ENCODE results near the gene HJURP.
A peak's percentile ranks its signal among the peaks of the same experiment; 100 is the strongest.

The HJURP gene

GRCh38 chr2:233807215-233807865 is 47.0 kb downstream of the HJURP start:
- Histone ChIP-seq H3K27ac (ENCODE audit: low read depth, low read length) (no peak overlapping the region), H3K79me2 (ENCODE audit: control insufficient read depth, insufficient read depth, low read length) (no peaks in the 10 kb centered on the region), H4K8ac (ENCODE audit: low read depth, low read length) (no peak overlapping the region), H3K18ac (ENCODE audit: low read length) (no peak overlapping the region), H3K36me3 (ENCODE audit: control insufficient read depth, insufficient read depth, low read length) (no peaks in the 10 kb centered on the region), H3K27me3 (ENCODE audit: insufficient read depth, low read length, poor library complexity) (no peaks in the 10 kb centered on the region), H2BK15ac (replicated peaks; ENCODE audit: low read depth) (no peak overlapping the region), H3K23ac (ENCODE audit: low read length) (no peak overlapping the region), H3K9ac (ENCODE audit: low read length) (no peak overlapping the region), H3K4me1 (ENCODE audit: control insufficient read depth, low read depth, low read length) (no peaks in the 10 kb centered on the region), H3K79me1 (ENCODE audit: low read length) (no peaks in the 10 kb centered on the region), H3K56ac (ENCODE audit: low read length) (no peak overlapping the region), H2AK5ac (ENCODE audit: low read length) (no peak overlapping the region), H2BK120ac (ENCODE audit: low read depth, low read length) (no peak overlapping the region), H3K4me3 (ENCODE audit: low read length) (no peak overlapping the region), H2BK5ac (ENCODE audit: low read length) (no peak overlapping the region), H4K5ac (ENCODE audit: low read length) (no peak overlapping the region), H3K4me2 (ENCODE audit: low read length) (no peak overlapping the region), H3K4ac (ENCODE audit: low read depth, low read length) (no peak overlapping the region)
- no CpG with 5 or more reads among the region's 12 CpGs for WGBS (ENCODE audit: extremely low coverage, insufficient coverage, low lambda C conversion rate)
- no peak for DNase-seq

- Histone ChIP-seq H3K4ac (ENCODE audit: low read depth, low read length) (no peak overlapping the region), H2BK15ac (replicated peaks; ENCODE audit: low read depth) (no peak overlapping the region), H3K27ac (ENCODE audit: low read depth, low read length) (no peak overlapping the region), H3K27me3 (ENCODE audit: insufficient read depth, low read length, poor library complexity) (no peaks in the 10 kb centered on the region), H3K4me2 (ENCODE audit: low read length) (no peak overlapping the region), H3K4me3 (ENCODE audit: low read length) (no peak overlapping the region), H3K36me3 (ENCODE audit: control insufficient read depth, insufficient read depth, low read length) (no peaks in the 10 kb centered on the region), H3K79me1 (ENCODE audit: low read length) (no peaks in the 10 kb centered on the region), H4K8ac (ENCODE audit: low read depth, low read length) (no peak overlapping the region), H3K4me1 (ENCODE audit: control insufficient read depth, low read depth, low read length) (no peaks in the 10 kb centered on the region), H2AK5ac (ENCODE audit: low read length) (no peak overlapping the region), H3K18ac (ENCODE audit: low read length) (no peak overlapping the region), H3K79me2 (ENCODE audit: control insufficient read depth, insufficient read depth, low read length) (no peaks in the 10 kb centered on the region), H3K9ac (ENCODE audit: low read length) (no peak overlapping the region), H4K5ac (ENCODE audit: low read length) (no peak overlapping the region), H3K23ac (ENCODE audit: low read length) (no peak overlapping the region), H3K56ac (ENCODE audit: low read length) (no peak overlapping the region), H2BK120ac (ENCODE audit: low read depth, low read length) (no peak overlapping the region), H2BK5ac (ENCODE audit: low read length) (no peak overlapping the region)
- DNase-seq, result no peak
- WGBS (ENCODE audit: extremely low coverage, insufficient coverage, low lambda C conversion rate), result no CpG with 5 or more reads among the region's 8 CpGs
Measured at GRCh38 chr2:233803994-233804393, 50.3 kb downstream of the HJURP start.

- Histone ChIP-seq H3K79me1 (ENCODE audit: low read length) (no peaks in the 10 kb centered on the region), H2BK15ac (replicated peaks; ENCODE audit: low read depth) (no peak overlapping the region), H4K5ac (ENCODE audit: low read length) (no peak overlapping the region), H3K27me3 (ENCODE audit: insufficient read depth, low read length, poor library complexity) (no peaks in the 10 kb centered on the region), H3K23ac (ENCODE audit: low read length) (no peak overlapping the region), H4K8ac (ENCODE audit: low read depth, low read length) (no peak overlapping the region), H3K27ac (ENCODE audit: low read depth, low read length) (no peak overlapping the region), H3K4me3 (ENCODE audit: low read length) (no peak overlapping the region), H3K36me3 (ENCODE audit: control insufficient read depth, insufficient read depth, low read length) (no peaks in the 10 kb centered on the region), H3K18ac (ENCODE audit: low read length) (no peak overlapping the region), H2BK120ac (ENCODE audit: low read depth, low read length) (no peak overlapping the region), H3K9ac (ENCODE audit: low read length) (no peak overlapping the region), H2AK5ac (ENCODE audit: low read length) (no peak overlapping the region), H3K4me1 (ENCODE audit: control insufficient read depth, low read depth, low read length) (no peaks in the 10 kb centered on the region), H3K56ac (ENCODE audit: low read length) (no peak overlapping the region), H2BK5ac (ENCODE audit: low read length) (no peak overlapping the region), H3K79me2 (ENCODE audit: control insufficient read depth, insufficient read depth, low read length) (no peaks in the 10 kb centered on the region), H3K4ac (ENCODE audit: low read depth, low read length) (no peak overlapping the region), H3K4me2 (ENCODE audit: low read length) (no peak overlapping the region)
- DNase-seq, result no peak
- WGBS (ENCODE audit: extremely low coverage, insufficient coverage, low lambda C conversion rate), result no CpG with 5 or more reads among the region's 2 CpGs
Measured at GRCh38 chr2:233803292-233803911, 50.9 kb downstream of the HJURP start.

GRCh38 chr2:233802132-233802815 is 52.1 kb downstream of the HJURP start:
- no CpG with 5 or more reads among the region's 3 CpGs for WGBS (ENCODE audit: extremely low coverage, insufficient coverage, low lambda C conversion rate)
- H2AK5ac ChIP-seq (ENCODE audit: low read length), result no peak overlapping the region
- no peak overlapping the region for H2BK5ac ChIP-seq (ENCODE audit: low read length)
- H2BK15ac ChIP-seq (replicated peaks; ENCODE audit: low read depth), result no peak overlapping the region
- H3K4ac ChIP-seq (ENCODE audit: low read depth, low read length), result no peak overlapping the region
- H3K4me1 ChIP-seq (ENCODE audit: control insufficient read depth, low read depth, low read length), result no peaks in the 10 kb centered on the region
- no peak overlapping the region for H2BK120ac ChIP-seq (ENCODE audit: low read depth, low read length)
- H3K79me2 ChIP-seq (ENCODE audit: control insufficient read depth, insufficient read depth, low read length), result no peaks in the 10 kb centered on the region
- no peaks in the 10 kb centered on the region for H3K36me3 ChIP-seq (ENCODE audit: control insufficient read depth, insufficient read depth, low read length)
- DNase-seq, result no peak
- no peak overlapping the region for H3K4me2 ChIP-seq (ENCODE audit: low read length)
- no peak overlapping the region for H4K8ac ChIP-seq (ENCODE audit: low read depth, low read length)
- H3K18ac ChIP-seq (ENCODE audit: low read length), result no peak overlapping the region
- H3K23ac ChIP-seq (ENCODE audit: low read length), result no peak overlapping the region
- H3K4me3 ChIP-seq (ENCODE audit: low read length), result no peak overlapping the region
- H3K9ac ChIP-seq (ENCODE audit: low read length), result no peak overlapping the region
- no peak overlapping the region for H4K5ac ChIP-seq (ENCODE audit: low read length)
- no peaks in the 10 kb centered on the region for H3K27me3 ChIP-seq (ENCODE audit: insufficient read depth, low read length, poor library complexity)
- H3K79me1 ChIP-seq (ENCODE audit: low read length), result no peaks in the 10 kb centered on the region
- no peak overlapping the region for H3K56ac ChIP-seq (ENCODE audit: low read length)
- H3K27ac ChIP-seq (ENCODE audit: low read depth, low read length), result no peak overlapping the region

- peak; percentile 58 for DNase-seq
- Histone ChIP-seq H4K8ac (ENCODE audit: low read depth, low read length) (no peak overlapping the region), H3K56ac (ENCODE audit: low read length) (no peak overlapping the region), H2AK5ac (ENCODE audit: low read length) (no peak overlapping the region), H3K9ac (ENCODE audit: low read length) (no peak overlapping the region), H3K4me3 (ENCODE audit: low read length) (no peak overlapping the region), H3K4ac (ENCODE audit: low read depth, low read length) (no peak overlapping the region), H3K79me2 (ENCODE audit: control insufficient read depth, insufficient read depth, low read length) (no peaks in the 10 kb centered on the region), H2BK15ac (replicated peaks; ENCODE audit: low read depth) (no peak overlapping the region), H3K23ac (ENCODE audit: low read length) (no peak overlapping the region), H3K4me2 (ENCODE audit: low read length) (no peak overlapping the region), H2BK5ac (ENCODE audit: low read length) (no peak overlapping the region), H3K4me1 (ENCODE audit: control insufficient read depth, low read depth, low read length) (no peaks in the 10 kb centered on the region), H3K36me3 (ENCODE audit: control insufficient read depth, insufficient read depth, low read length) (no peaks in the 10 kb centered on the region), H2BK120ac (ENCODE audit: low read depth, low read length) (no peak overlapping the region), H3K27ac (ENCODE audit: low read depth, low read length) (no peak overlapping the region), H3K79me1 (ENCODE audit: low read length) (no peaks in the 10 kb centered on the region), H3K27me3 (ENCODE audit: insufficient read depth, low read length, poor library complexity) (no peaks in the 10 kb centered on the region), H4K5ac (ENCODE audit: low read length) (no peak overlapping the region), H3K18ac (ENCODE audit: low read length) (no peak overlapping the region)
- WGBS (ENCODE audit: extremely low coverage, insufficient coverage, low lambda C conversion rate), result no CpG with 5 or more reads among the region's 9 CpGs
Measured at GRCh38 chr2:233801357-233802131, 52.8 kb downstream of the HJURP start.
